ENCODE measurements around the gene PKNOX2.

GRCh38 chr11:125200441-125200840 is 35.9 kb downstream of the PKNOX2 start:
- TF ChIP-seq POLR2AphosphoS5 (IDR thresholded peaks at IDR 0.05; ENCODE audit: low read depth, low read length): no peak
- no peak for TF ChIP-seq POLR2A (IDR thresholded peaks at IDR 0.05; ENCODE audit: low read depth, low read length)

Measured in GM12892 (cell line).